ENCODE measurements around the gene SYNGR1.

Gene SYNGR1

DNA sequence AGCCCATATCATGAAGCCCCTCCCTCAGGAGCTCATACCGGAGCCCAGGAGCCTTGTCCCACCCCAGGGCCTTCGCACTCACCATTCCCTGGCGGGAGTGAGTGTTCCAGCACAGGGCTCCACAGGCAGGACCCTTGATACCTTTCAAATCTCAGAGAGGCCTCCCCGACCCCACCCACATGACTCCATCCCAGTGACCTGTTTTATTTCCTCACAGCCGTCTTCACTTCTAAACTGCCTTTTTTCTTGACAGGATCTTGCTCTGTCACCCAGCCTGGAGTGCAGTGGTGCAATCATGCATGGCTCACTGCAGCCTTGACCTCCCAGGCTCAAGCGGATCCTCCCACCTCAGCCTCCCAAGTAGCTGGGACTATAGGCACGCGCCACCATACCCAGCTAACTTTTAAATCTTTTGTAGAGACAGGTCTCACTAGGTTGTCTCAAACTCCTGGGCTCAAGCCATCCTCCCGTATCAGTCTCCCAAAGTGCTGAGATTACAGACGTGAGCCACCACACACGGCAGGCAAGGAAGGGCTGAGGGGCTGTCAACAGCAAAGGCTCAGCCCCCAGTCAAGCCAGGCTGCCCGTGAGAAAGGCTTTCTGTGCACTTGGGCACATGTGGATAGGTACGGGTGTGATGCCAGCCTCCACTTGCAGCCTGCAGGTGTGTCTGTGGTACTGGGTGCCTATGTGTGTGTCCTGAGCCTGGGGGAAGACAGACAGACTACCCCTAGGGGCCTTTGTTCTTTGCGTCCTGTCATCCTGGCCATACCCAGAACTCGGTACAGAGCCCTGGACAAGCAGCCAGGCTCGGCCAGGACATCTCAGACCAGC is 39.7 kb upstream of the SYNGR1 start:
- ChIA-PET CTCF (interaction anchor here (0.6 to 4.7 kb wide), 15 partner anchors 9 to 220 kb away, joined by 3 to 158 read pairs (median 4); partner anchors contain the start of gene RPL3), POLR2A (interaction anchor here (0.7 to 4.5 kb wide), 9 partner anchors 9 to 293 kb away, joined by 3 to 57 read pairs (median 4); partner anchors contain the start of gene RPL3)
- H3K4me3 ChIP-seq (ENCODE audit: low read depth, low read length), result no peak overlapping the region
- DNase-seq (ENCODE audit: low read depth, low spot score), result no peak
- no peak for TF ChIP-seq CTCF (IDR thresholded peaks at IDR 0.05; ENCODE audit: insufficient read depth, low read length, missing control alignments)

DNA sequence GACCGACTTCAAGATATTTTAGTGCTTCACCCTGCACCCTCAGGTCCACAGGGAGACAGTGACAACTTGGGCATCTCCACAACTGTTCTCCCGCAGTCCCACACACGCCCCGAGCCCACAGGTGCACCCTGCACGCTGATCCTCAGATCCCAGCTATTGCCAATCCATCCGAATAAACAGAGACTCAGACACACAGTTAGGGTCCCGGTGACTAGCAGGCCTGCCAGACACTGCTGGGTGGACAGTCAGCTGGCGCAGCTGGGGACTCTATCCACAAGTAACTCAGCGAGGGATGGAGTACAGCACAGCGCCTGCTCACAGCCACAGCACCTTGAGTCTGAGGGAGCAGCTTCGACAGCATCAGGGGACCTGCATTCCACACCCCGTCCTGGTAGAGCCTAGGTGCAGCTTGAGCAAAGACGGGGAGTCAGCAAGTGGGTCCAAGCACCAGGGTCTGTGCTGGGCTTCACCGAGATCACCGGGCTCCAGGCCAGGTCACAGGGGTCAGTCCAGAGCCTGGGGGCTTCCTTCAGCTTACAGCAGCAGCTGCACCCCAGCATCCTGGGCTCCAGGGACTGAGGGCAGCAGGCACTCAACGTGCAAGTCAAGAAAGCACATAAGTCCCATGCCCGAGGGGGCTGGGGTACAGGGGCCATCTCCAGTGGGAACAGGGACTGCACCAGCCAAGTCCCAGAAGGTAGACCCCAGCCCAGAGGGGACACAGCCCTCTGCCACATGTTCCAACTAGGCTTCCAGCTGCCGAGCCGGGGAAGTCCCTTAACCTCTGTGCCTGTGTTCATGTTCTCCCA is 38.0 kb upstream of the SYNGR1 start:
- ChIA-PET POLR2A (interaction anchor here (0.6 to 4.5 kb wide), 8 partner anchors 7 to 309 kb away, joined by 3 to 57 read pairs (median 4); partner anchors contain the start of gene RPL3), CTCF (interaction anchor here (0.7 to 4.7 kb wide), 12 partner anchors 7 to 218 kb away, joined by 3 to 158 read pairs (median 4); partner anchors contain the start of gene RPL3)
- DNase-seq (ENCODE audit: low read depth, low spot score), result no peak
- TF ChIP-seq CTCF (IDR thresholded peaks at IDR 0.05; ENCODE audit: insufficient read depth, low read length, missing control alignments), result no peak
- no peak overlapping the region for H3K4me3 ChIP-seq (ENCODE audit: low read depth, low read length)

DNA sequence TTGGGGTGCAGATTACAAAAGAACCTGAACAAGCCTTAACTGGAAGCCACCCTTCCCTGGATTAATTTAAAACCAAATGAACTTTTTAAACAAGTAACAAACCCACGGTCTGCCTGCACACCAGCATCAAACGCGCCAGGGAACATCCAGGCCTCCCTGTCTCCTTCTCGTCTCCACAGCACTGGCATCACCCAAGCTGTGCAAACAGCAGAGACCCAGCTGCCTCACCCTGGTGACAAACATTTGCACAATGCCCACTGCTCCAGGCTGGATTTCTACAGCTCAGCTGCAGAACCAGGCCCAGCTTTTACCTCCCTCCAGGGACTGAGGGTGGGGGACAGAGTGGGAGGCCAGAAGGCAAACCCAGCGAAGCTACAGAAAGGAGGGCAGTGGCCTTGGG is 37.4 kb upstream of the SYNGR1 start:
- CTCF ChIA-PET, result interaction anchor here (1.1 to 4.7 kb wide), 4 partner anchors 11 to 217 kb away, joined by 3 to 158 read pairs (median 14); no protein-coding TSS in a partner anchor
- DNase-seq (ENCODE audit: low read depth, low spot score), result no peak

DNA sequence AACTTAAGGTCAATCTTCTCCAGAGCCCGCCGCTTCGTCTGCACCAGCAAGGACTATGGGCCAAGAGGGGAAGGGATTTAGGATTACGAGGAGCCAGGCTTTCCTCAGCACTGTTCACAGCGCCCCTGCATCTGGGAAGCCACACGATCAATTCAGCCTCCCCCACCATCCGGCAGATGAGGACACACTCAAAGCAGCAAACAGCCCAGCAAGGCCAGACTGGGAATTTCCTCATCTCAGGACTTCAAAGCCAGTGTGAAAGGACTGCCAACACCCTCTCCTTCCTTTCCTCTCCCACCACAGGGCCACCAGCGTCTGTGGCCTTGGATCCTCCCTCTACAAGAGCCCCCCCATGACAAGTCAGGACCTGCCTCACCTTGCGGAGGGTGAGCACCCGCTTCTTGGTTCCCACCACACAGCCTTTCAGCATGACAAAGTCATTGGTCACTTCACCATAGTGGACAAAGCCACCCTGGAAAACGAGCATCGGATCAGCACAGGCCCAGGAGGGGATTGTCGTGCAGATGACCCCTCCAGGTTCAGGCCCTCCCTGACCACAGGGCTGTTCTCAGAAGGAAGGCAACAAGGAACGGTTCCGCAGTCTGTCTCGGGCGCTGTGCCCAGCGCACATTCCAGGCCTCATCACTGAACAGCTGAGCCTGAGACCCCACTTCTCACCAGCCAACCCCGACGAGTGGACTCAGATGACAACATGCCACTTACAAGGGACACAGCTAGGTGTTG is 36.4 kb upstream of the SYNGR1 start:
- POLR2A ChIA-PET, result interaction anchor here (0.7 to 4.5 kb wide), 4 partner anchors 138 to 1051 kb away, joined by 3 to 29 read pairs (median 4); no protein-coding TSS in a partner anchor
- CTCF ChIA-PET, result interaction anchor here (1.1 to 8.1 kb wide), 5 partner anchors 10 to 216 kb away, joined by 3 to 258 read pairs (median 15); no protein-coding TSS in a partner anchor
- no peak for DNase-seq (ENCODE audit: low read depth, low spot score)
- TF ChIP-seq CTCF (IDR thresholded peaks at IDR 0.05; ENCODE audit: insufficient read depth, low read length, missing control alignments), result no peak
- H3K4me3 ChIP-seq (ENCODE audit: low read depth, low read length), result no peak overlapping the region

More for the DNA sequence above, 37.4 kb upstream of the SYNGR1 start:
- TF ChIP-seq CTCF (IDR thresholded peaks at IDR 0.05; ENCODE audit: insufficient read depth, low read length, missing control alignments), result no peak
- POLR2A ChIA-PET, result interaction anchor here (0.9 to 4.5 kb wide), 3 partner anchors 139 to 146 kb away, joined by 3 to 29 read pairs (median 5); no protein-coding TSS in a partner anchor
- H3K4me3 ChIP-seq (ENCODE audit: low read depth, low read length), result no peak overlapping the region

GRCh38 chr22:39314251-39314971 is 35.4 kb upstream of the SYNGR1 start:
- POLR2A ChIA-PET, result interaction anchor here (0.7 to 6.6 kb wide), 8 partner anchors 8 to 1050 kb away, joined by 3 to 87 read pairs (median 4); no protein-coding TSS in a partner anchor
- H3K4me3 ChIP-seq (ENCODE audit: low read depth, low read length), result no peak overlapping the region; the same call in 1 of the 2 replicates
- CTCF ChIA-PET, result interaction anchor here (1.0 to 8.1 kb wide), 10 partner anchors 9 to 212 kb away, joined by 3 to 258 read pairs (median 11); no protein-coding TSS in a partner anchor
- no peak for DNase-seq (ENCODE audit: low read depth, low spot score)
- peak; percentile 3 for TF ChIP-seq CTCF (IDR thresholded peaks at IDR 0.05; ENCODE audit: insufficient read depth, low read length, missing control alignments)
